PC-9 (cell line): ENCODE measurements around the gene OTULIN.

ENCODE experiments used
- EZH2 ChIP-seq: fragments of 200-600 bp; sonication (generic); IDR thresholded peaks from 2 replicates; pipeline ENCODE4 v1.8.0; 2017; ENCODE audit warnings: antibody characterized with exemption, low read depth
- TF ChIP-seq, protein P1 (sequence below): fragments of 200-600 bp; sonication (generic); conservative IDR thresholded peaks from 2 replicates; pipeline ENCODE4 v1.6.1; 2017; ENCODE audit warnings: mixed run types, antibody characterized with exemption, mild to moderate bottlenecking, moderate library complexity

GRCh38 chr5:14644623-14645237, 19.8 kb upstream of the OTULIN start:
- TF ChIP-seq, protein P1, sequence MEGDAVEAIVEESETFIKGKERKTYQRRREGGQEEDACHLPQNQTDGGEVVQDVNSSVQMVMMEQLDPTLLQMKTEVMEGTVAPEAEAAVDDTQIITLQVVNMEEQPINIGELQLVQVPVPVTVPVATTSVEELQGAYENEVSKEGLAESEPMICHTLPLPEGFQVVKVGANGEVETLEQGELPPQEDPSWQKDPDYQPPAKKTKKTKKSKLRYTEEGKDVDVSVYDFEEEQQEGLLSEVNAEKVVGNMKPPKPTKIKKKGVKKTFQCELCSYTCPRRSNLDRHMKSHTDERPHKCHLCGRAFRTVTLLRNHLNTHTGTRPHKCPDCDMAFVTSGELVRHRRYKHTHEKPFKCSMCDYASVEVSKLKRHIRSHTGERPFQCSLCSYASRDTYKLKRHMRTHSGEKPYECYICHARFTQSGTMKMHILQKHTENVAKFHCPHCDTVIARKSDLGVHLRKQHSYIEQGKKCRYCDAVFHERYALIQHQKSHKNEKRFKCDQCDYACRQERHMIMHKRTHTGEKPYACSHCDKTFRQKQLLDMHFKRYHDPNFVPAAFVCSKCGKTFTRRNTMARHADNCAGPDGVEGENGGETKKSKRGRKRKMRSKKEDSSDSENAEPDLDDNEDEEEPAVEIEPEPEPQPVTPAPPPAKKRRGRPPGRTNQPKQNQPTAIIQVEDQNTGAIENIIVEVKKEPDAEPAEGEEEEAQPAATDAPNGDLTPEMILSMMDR: no peak
- TF ChIP-seq EZH2: no peak
